ENCODE data around the gene CCDC183.
"Not testable (repeated sequence)": the region's sequence is repeated elsewhere in the genome, so short reads cannot be mapped to it uniquely, and the experiment has no call there.

Gene CCDC183

GRCh38 chr9:136832581-136832980 is 36.4 kb downstream of the CCDC183 start:
- DNase-seq (ENCODE audit: extremely low read depth, low read depth): no peak
- TF ChIP-seq CTCF (IDR thresholded peaks at IDR 0.05; ENCODE audit: low read depth, low read length): no peak

DNA sequence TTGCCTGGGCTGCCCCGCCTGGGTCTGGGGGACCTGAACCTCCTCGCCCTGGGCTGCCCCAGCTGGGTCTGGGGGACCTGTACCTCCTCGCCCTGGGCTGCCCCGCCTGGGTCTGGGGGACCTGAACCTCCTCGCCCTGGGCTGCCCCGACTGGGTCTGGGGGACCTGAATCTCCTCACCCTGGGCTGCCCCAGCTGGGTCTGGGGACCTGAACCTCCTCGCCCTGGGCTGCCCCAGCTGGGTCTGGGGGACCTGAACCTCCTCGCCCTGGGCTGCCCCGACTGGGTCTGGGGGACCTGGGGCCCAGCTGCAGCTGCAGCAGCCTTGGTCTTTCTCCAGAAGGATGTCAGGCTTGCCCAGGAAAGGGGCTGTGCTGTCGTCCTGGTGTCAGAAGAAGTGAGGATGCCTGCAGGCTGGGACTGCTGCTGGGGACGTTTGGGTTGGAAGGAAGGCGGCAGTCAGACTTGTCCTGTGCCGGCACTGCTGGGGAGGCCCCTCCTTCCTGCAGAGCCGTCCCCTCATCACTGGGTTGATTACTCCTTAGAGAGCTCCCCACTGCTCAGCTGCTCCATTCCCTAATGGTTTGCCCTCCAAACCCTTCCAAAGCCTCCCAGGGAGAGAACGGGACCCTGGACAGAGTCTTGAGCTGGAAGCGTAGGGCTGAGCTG is 37.4 kb downstream of the CCDC183 start:
- DNase-seq (ENCODE audit: extremely low read depth, low read depth): not testable (repeated sequence)

DNA sequence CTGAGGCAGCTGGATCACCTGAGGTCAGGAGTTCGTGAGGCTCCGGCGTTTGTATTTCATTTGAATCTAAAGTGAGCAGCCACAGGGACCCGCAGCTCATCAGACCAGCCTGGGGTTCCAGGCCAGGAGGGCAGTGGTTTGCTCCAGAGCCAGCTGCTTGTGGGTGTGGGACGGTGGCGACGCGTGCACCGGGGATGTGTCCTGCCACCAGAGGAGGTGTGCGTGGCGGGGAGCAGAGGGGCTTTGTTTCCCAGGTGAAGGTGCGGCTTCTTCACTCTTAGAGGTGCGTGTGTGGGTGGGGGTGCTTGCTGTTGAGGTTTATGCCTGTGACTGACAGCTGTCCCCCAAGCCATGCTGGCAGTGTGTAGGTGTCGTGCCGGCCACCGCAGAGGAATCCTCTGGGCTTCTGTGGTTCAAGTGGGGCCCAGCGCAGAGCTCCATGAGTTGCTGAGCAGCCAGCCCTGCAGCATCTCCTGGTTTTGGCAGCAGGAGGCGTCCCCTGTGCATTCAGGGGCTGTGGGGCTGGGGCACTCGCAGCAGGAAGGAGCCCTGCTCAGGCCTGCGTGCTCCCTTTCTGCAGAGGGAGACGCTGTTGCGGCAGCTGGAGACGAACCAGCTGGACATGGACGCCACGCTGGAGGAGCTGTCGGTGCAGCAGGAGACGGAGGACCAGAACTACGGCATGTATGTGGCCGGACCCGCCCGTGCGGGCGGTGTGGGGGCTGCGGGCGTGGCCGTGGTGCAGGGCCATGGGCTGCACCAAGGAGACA is 39.2 kb downstream of the CCDC183 start:
- DNase-seq (ENCODE audit: extremely low read depth, low read depth): no peak
- no peak for TF ChIP-seq CTCF (IDR thresholded peaks at IDR 0.05; ENCODE audit: low read depth, low read length)

DNA sequence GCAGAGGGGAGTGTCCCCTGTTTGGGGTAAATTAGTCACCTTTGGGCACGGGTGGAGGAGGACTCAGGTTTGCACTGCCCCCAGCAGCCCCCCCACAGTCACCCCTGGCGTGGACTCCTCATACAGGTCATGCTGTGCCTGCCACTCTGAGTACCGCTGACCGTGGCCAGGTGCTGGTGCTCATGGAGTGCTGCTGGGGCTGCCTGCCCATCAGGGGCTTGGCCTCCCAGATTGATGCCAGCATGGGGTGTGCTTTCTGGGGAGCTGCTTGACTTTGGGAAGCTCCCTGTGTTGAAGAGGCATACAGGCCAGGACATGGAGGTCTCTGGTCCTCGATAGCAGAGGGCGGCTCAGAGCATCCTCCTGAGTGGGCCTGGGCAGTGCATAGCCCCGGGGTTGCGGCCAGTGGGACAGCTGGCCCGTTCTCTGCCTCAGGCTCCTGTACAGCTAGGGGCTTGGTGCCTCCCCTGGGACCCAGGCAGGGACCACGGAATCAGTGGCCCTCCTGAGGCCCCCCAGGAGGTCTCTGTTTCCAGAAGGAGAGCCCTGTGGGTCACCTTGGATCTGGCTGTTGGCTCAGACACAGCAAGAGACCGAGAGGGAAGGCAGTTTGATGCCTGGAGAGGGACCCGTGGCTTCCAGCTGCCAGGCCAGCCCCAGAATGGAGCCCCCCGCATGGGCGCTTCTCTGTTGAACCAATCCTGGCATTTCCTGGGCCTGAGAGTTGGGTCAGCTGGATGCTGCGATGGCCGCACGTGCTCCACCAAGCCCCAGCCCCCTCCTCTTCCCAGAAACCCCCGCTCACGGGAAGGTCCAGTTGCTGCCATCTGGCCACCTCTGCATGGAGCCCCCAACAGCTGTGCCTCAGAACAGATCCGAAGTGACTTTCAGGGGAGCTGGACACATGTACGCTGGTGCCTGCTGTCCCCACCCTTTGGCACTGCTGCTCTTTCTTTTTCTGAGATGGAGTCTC is 40.1 kb downstream of the CCDC183 start:
- TF ChIP-seq CTCF (IDR thresholded peaks at IDR 0.05; ENCODE audit: low read depth, low read length): no peak
- DNase-seq (ENCODE audit: extremely low read depth, low read depth): no peak

DNA sequence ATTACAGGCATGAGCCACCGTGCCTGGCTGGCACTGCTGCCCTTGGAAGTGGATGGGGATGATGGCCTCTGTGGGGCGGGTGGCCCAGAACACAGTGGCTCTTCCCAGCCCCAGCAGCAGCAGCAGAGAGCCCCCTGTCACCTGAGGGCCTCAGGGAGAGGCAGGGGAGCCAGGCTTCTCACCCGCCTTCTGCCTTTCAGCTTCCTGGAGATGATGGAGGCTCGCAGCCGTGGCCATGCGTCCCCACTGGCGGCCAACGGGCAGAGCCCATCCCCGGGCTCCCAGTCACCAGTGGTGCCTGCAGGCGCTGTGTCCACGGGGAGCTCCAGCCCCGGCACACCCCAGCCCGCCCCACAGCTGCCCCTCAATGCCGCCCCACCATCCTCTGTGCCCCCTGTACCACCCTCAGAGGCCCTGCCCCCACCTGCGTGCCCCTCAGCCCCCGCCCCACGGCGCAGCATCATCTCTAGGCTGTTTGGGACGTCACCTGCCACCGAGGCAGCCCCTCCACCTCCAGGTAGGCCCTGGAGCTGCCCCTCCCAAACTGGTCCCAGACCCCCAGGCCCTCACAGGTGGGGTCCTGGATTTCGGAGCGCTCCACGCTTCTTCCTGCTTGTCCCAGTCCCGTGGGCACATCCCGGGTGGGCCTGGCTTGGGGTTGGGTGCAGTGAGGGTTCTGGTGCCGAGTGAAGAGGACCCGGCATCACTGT is 41.2 kb downstream of the CCDC183 start:
- DNase-seq (ENCODE audit: extremely low read depth, low read depth): no peak
- no peak for TF ChIP-seq CTCF (IDR thresholded peaks at IDR 0.05; ENCODE audit: low read depth, low read length)

DNA sequence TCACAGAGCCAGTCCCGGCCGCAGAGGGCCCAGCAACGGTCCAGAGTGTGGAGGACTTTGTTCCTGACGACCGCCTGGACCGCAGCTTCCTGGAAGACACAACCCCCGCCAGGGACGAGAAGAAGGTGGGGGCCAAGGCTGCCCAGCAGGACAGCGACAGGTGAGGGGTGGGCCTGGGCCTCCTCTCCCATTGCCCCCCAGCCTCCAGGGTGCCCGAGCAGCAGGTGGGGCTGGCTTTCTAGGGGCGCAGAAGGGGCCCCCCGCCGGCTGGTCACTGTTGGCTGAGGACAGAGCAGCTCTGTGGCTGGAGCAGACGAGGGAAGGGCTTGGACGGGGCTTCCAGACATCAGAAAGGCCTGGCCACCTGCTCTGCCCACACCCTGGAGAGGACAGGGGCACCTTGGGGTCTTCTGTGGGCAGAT is 41.7 kb downstream of the CCDC183 start:
- not testable (repeated sequence) for DNase-seq (ENCODE audit: extremely low read depth, low read depth)

- TF ChIP-seq CTCF (IDR thresholded peaks at IDR 0.05; ENCODE audit: low read depth, low read length): no peak
- no peak for DNase-seq (ENCODE audit: extremely low read depth, low read depth)
Measured at GRCh38 chr9:136838314-136839228, 42.4 kb downstream of the CCDC183 start.

Data from AG09319 (cell line).